GM18526 (cell line): Measurements from ENCODE around the gene MAP3K15.

Experiments
- POLR2A ChIP-seq: IDR thresholded peaks from 3 replicates; pipeline ENCODE4 v1.6.1; 2011; ENCODE audit not compliant: insufficient read length; ENCODE audit errors: extremely low read depth

MAP3K15 gene

DNA sequence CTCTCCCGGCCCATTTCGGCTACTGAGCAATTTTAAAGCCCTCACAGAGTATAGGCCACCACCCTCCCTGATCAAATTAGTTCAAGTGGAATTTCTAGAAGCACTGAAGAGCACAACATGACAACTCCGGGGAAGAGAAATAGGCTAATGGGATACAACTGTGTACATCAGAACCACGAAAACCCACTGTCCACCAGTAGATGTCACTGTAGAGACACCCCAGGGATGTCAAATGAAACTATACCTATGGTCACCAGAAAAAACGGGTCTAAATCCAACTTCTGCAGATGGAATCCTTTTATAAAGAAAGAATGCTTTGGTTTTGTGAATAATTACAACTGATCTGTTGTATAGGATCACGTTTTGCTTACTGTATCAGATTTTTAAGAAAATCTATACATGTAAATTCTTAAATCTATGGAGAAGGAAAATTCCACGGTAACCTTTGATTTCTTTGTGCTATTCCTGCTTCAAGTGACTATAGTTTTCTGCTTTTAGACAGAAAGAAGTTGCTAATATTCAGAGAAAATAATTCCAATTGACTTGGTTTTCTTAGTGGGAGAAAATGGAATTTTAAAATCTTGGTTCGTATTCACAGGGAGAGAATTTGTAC, 29.5 kb upstream of the MAP3K15 start:
- TF ChIP-seq POLR2A = no peak

DNA sequence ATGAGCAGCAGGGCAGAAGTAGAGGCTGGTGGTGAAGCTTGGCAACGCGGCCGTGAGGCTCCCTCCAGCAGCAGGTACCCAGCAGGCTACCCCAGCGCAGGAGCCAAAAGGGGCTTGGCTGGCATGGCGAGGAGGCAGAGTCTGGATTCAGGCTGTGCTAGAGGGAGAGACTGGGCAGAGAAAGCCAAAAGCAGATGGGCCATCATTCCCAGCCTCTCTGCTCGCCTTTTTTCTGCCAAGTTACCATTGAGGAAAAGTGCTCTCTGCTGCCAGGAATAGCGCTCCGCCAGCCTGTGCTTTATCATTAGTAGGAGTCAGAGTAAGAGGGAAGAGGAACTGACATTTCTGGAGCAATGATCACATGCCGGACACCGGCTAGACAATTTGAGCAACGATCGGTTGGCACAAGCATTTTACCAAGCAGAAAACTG, 28.7 kb upstream of the MAP3K15 start:
- TF ChIP-seq POLR2A = no peak

DNA sequence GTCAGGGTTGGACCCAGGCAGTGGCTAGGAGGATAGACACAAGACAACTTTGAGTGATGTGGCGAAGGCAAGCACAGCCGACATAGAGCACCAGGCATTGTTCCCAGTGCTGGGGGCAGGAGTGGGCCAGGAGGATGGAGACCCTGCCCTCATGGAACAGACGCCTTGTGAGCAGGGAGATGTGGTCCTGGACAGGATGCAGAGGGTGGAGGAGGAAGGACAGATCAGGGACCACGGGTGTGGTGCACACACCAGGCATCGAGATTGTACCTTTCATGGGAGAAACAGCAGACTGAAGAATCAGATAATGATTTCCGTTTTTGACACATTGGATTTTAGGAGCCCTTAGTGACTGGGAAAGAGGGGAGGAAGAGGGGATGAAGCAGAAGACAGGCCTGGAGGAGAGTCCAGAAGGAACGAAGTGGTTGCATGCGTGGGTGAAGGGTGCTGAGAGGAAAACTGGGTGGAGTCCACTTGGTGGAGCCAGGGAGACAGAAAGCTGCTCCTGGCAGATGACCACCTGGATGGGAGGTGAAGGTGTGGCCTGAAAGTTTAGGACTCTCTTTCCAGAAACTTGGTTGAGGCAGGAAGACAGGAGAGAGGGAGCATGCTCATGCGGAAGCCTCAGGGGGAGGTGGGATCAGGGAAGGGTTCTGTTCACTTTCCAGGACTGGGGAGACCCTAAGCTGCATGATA, 27.9 kb upstream of the MAP3K15 start:
- no peak for TF ChIP-seq POLR2A

DNA sequence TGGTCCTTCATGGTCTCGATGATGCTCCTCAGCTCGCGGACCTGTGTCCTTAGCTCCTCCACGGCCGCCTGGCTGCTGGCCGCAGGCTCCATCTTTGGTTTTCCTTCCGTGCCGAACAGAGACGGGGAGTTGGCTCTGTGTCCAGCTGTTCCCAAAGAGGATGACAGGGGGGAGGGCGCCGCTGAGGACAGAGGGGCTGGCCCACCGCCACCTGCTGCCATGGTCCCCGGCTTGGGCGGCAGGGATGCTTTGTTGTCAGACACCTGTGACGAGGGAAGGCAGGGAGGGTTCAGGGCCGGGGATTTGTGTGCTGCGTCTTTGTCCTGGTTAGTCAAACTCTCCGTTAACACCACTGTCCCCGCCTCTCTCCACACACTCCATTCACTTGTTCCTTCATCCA, 26.6 kb upstream of the MAP3K15 start:
- no peak for TF ChIP-seq POLR2A

DNA sequence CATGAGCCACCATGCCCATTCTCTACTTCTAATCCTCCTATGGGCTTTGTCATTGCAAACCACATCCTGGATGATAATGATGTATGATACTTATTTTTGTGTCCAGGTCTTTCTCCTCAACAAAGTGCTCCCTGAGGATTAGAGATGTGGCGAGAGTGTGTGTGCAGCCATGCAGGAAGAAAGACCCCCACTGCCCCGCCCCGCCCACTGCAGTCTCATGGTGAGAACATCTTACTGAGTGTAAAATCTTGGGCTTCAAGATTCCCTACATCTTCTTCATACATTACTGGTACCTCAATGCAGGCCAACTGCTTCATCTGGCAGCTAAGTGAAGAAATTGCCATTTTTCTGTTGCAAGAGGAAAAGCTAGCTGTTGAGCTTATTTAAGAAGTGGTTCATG, 25.9 kb upstream of the MAP3K15 start:
- no peak for TF ChIP-seq POLR2A

DNA sequence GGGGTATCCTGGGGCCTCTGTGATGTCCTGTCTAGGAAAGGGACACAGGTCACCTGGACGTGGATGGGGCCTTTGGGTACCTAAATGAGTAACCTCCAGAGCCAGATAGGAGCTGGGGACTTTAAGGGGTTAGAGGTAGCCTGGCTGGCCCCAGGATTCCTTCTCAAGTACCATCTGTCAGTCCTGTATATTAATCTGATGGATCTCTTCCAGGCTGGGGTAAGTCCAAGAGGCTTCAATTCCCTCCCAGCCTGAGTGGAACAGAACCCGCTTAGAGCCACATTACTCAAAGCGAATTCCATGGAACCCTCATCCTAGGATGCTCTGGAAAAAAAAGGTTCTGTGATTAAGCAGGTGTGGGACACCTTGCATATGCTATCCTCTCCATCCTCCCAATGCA, 24.8 kb upstream of the MAP3K15 start:
- TF ChIP-seq POLR2A = no peak

DNA sequence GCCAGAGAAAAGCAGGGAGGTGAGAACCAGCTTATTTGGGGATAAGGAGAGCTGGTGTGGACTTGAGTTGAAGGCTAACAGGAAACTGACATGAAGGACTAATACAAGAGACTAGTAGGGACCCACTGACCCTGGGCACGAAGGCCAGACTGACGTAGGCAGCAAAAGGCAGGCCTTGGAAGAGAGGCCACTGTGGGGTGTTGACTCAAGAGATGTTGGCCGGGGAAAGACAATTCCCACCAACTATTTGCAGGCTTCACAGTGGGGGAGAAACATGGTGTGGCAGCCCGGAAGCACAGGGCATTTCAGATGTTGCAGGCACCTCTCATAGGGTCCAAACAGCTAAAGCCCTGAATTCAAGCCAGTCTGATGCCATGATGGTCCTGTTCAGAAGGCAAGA, 24.4 kb upstream of the MAP3K15 start:
- TF ChIP-seq POLR2A = no peak

DNA sequence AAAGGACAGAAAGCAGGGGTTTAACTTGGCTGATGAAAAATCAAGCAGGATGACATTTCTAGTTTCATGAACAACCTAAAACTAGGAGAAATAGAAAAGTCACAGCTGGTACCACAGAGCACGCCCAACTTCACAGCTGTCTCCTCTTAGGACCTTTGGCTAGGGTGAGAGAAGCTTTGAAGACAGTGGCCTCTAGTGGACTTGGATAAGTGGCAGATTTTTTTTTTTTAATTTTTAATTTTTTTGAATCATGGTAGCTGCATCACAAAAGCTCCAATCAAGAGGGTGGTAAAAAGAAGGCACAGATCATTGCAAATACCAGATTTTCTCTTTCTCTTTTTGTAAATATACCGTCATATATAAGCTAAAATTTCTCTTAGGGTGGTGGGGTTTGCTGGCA, 20.2 kb upstream of the MAP3K15 start:
- no peak for TF ChIP-seq POLR2A

DNA sequence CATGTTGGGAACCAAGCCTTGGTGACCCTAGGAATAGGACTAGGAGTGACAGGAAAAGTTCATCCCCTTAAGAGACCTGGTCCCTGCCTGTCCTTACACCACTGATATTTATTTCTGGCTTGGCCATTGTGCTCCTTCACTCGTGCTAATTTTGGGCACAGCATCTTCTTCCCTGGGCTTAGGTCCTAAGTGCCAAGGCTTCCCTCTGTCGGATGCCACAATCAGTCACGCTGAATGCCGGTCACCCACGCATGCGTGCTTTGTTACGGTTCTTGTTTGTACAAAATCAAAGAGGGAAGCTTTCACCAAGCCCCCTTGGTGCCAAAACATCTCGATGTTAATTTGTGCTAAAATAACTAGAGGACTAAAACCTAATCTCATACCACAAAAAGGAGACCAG, 17.4 kb upstream of the MAP3K15 start:
- no peak for TF ChIP-seq POLR2A

DNA sequence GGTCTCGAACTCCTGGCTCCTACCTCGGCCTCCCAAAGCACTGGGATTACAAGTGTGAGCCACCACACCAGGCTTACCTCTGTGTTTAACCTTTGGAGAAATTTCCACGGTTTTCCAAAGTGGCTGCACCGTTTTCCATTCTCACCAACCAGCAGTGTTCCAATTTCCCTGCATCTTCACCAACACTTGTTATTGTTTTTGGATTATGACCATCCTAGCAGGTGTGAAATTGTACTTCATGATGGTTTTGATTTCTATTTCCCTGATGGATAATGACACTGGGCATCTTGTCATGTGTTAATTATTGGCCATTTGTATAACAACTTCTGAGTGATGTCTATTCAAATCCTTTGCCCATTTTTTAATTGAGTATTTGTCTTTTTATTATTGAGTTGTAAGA, 2.7 kb upstream of the MAP3K15 start:
- TF ChIP-seq POLR2A = no peak

DNA sequence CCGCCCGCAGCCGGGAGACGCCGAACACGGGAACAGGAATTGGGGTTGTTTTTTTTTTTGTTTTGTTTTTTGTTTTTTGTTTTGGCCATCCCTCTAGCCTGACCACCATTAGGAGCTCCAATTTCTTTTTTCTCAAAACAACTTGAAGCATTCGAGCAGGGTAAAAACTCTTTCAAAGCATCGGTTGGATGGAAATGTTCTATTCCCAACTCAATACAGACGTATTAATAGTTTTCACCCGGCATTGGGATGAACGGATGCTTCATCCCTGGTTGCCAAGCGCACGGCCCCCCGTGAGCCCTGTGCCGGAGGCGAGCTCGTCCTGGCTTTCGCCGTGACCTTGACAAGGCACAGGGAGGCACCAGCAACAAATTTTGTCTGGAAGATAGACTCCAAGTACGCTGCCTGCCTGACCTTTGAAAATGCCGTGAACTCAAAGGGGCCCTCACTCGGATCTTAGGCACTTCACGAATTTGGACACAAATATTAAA, 352 bp upstream of the MAP3K15 start:
- no peak for TF ChIP-seq POLR2A

DNA sequence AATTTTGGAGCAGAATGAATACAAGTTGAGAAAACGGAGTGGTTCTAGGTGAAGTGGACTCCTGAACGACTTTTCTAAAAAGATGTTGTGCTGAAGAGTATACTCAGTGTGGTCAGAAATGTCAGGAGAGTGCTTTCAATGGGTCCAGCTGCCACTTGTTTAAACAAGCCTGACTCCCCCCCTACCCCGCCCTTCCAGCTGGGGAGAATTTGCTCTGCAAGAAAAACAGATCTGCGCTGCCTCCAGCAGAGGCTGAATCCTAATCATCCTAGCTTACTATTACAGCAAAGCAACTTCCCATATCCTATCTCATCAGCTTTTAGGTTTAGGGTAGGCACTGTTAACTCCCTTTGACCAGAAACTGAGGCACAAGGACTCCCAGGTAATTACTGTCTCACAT, 1.9 kb downstream of the MAP3K15 start:
- no peak for TF ChIP-seq POLR2A

DNA sequence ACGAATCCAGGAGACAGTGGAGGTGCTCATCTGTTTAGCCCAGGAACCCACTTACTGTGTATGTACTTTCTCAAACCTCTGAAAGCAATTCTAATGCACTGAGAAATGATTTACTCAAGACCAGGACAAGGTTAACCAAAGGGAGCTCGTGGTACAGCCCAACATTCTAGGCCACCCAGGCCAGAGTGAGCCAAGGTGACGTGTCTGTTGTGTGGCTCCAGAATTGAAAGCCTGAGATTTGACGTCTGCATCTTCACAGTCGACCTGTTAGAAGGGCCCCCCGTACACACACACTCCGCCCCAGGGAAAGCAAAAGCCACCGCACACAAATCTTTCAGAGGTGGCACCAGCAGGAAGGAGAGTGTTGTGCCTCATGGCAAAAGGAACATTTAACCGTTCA, 2.3 kb downstream of the MAP3K15 start:
- TF ChIP-seq POLR2A = no peak

DNA sequence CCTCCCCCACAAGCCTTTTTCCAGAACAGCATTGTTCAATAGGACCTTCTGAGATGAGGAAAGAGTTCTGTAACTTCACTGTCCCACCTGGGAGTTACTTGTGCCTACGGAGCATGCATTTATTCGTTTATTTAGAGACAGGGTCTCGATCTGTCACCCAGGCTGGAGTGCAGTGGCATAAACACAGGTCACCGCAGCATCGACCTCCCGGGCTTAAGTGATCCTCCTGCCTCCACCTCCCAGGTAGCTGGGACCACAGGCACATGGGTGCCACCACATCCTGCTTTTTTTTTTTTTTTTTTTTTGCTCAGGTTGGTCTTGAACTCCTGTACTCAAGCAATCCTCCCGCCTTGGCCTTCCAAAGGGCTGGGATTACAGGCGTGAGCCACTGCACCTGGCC, 2.9 kb downstream of the MAP3K15 start:
- no peak for TF ChIP-seq POLR2A

DNA sequence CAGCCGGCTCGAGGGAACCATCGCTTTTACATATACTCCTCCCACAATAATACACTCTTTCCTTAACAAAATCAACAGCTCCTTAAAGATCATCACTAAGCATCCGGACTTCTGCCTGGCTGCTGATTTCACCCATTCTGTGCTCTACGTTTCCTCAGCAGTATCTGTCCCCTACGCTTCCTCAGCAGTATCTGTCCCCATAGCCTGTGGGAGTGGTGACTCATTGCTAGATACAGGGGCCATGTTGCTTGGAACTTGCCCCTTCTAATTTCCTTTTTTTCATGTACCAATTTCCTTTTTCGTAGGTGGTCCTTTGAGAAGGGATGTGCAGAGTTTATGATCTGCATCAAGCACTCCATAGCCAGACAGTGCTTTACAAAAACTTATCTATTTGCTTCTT, 18.6 kb downstream of the MAP3K15 start:
- no peak for TF ChIP-seq POLR2A

DNA sequence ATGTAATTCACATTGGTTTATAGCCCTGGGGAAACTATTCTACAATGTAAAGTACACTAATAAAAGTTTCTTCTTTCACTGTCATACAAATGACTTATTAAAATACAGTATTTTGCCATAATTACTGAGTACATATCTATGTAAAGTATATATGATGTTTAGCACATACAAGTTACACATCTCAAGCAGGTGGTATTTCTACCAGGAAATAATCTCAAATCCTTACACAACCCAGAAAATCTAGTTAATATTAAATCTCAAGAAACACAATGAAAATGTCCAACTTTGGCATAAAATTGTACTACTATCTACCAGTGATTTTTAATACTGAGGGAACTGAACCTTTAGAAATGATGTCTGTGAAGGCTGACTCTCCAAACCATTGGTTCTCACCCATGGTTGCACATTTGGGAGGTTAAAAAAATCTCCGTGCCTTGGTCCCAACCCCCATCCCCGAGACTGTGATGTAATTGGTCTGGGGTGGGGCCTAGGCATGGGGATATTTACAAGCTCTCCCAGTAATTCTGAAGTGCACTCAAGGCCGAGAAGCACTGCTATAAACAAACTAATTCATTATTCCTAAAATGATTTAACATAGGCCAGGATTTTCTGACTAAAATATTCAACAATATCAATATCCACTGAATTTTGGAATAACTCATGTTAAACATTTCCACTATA, 27.6 kb downstream of the MAP3K15 start:
- TF ChIP-seq POLR2A = no peak
